C4-2B (cell line): ENCODE results near the gene CXCL13.
A peak's percentile ranks its signal among the peaks of the same experiment; 100 is the strongest.

Source experiments
- ZFX ChIP-seq: fragments of 450-650 bp; IDR thresholded peaks from 2 replicates; pipeline ENCODE4 v1.6.1; 2017
- TF ChIP-seq, protein P1 (sequence below): fragments of 450-650 bp; conservative IDR thresholded peaks from 2 replicates; pipeline ENCODE4 v1.5.1; 2017; ENCODE audit warnings: mild to moderate bottlenecking

DNA sequence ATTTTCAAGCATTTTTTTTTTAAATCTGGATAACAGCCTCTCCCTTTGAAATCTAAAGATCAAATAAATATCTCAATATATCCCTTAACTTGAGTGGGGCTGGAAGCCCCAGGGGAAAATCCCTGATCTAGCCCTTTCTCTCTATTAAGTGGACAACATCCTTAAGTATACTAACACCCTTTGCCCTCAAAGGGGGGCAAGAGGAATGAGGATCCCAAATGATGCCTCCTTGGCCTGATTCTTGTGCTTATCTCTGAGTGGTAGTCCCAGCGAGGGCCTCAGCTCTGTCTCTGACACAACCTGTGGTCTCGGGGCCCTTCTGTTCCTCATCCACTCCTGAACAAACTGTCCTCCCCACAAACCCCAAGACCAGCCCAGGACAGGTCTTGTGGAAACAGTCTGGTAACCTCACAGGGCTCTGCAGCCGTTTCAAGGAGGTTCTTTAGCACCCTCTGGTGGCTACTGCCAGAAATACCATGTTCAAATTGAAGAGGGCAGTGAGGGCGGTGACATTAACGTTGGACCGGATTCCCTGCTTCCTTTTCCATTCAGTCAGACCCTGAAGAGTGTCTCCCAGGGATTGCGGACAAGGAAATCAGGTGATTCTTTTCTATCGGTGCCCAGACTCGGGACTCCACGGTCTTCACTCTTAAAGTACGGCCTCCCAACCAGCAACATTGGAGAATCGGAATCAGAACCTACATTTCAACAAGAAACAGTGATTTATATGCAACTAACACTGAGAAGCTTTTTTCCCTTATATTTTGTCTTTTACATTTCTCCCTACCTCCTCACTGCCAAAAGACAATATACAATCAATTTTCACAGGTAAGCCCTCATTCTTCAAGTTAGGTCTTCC is 13.0 kb downstream of the CXCL13 start:
- TF ChIP-seq, protein P1, sequence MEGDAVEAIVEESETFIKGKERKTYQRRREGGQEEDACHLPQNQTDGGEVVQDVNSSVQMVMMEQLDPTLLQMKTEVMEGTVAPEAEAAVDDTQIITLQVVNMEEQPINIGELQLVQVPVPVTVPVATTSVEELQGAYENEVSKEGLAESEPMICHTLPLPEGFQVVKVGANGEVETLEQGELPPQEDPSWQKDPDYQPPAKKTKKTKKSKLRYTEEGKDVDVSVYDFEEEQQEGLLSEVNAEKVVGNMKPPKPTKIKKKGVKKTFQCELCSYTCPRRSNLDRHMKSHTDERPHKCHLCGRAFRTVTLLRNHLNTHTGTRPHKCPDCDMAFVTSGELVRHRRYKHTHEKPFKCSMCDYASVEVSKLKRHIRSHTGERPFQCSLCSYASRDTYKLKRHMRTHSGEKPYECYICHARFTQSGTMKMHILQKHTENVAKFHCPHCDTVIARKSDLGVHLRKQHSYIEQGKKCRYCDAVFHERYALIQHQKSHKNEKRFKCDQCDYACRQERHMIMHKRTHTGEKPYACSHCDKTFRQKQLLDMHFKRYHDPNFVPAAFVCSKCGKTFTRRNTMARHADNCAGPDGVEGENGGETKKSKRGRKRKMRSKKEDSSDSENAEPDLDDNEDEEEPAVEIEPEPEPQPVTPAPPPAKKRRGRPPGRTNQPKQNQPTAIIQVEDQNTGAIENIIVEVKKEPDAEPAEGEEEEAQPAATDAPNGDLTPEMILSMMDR = peak; percentile 83
- TF ChIP-seq ZFX = no peak
